HG03460 (cell line): Measurements from ENCODE around the gene GUCD1.

Experiments
- ATAC-seq: cut with Tn5 transposase; IDR thresholded peaks from one replicate; pipeline ENCODE4 v1.9.1; 2021; ENCODE audit not compliant: unreplicated experiment

Gene GUCD1

GRCh38 chr22:24590596-24591173 lies 35.7 kb upstream of the GUCD1 start:
- ATAC-seq: no peak

DNA sequence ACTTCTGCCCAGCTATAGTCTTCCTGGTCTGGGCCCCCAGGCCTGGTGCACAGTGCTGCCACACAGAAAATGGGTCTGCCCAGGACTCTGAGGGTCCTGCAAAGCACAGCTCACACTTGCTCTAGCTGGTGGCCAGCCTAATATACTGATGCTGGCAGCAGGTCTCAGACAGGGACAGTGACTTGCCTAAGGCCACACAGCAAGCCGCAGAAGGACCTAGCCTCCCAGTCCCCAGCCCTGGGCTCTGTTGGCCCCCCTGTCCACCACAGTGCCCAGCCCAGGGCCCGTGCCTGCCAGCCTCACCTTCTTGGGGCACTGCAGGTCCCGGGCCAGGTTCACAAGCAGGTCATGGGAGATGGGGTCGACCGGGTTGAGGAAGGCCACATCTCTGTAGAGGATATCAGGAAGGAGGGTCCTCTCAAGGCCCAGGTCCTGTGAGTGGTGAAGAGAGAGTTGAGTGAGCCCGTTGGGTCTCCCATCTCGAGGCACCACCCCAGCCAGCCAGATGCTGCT lies 34.6 kb upstream of the GUCD1 start:
- no peak for ATAC-seq

DNA sequence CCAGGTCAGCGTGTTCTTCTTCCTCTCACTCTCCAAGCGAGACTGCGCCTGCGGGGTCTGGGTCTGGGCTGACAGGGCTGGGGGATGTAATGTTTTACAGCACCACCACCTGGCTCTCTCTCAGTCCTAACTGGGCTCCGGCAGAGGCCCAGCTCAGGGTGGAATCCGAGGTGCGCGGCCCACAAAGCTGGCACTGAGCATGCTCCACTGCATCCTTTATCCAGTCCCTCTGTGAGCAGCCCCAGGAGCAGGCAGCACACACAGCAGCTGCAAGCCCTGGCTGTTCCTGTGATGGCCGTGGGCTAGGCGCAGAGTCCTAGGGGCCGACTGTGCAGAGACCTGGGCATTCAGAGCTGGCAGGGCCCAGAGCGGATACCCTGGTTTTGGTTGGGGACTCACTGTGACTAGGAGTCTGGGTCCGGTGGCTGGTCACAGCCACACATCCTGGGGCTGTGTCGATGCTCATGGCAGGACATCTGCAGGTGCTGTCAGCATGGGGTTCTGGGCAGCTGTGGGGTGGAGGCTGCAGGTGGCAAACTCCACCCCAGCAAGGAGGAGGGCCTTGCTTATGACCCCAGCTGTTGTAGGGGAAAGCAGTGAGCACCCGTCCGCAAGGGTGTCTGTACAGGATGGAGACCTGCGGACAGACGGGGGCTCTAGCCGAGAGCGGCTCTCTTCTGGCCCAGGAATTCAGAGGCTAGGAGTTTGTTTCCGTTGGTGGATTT lies 34.0 kb upstream of the GUCD1 start:
- ATAC-seq: no peak

DNA sequence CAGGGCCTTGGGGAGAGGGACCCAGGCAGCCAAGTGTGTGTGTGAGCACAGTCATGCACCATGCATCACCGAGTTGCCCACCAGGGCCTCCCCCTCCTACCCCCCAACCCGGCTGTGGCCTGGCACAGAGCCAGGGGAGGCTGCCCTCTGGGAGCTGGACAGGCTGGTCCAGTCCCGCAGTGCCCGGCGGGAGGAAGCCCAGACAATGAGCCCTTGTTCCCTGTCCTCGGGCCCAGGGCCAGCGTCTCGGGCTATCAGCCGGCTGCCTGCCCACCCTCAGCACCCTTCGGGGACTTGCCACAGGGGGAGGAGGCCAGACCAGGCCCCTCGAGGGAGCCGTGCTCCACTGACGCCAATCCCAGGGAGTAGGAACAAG lies 33.4 kb upstream of the GUCD1 start:
- ATAC-seq: no peak

GRCh38 chr22:24587948-24588347 lies 33.0 kb upstream of the GUCD1 start:
- no peak for ATAC-seq

DNA sequence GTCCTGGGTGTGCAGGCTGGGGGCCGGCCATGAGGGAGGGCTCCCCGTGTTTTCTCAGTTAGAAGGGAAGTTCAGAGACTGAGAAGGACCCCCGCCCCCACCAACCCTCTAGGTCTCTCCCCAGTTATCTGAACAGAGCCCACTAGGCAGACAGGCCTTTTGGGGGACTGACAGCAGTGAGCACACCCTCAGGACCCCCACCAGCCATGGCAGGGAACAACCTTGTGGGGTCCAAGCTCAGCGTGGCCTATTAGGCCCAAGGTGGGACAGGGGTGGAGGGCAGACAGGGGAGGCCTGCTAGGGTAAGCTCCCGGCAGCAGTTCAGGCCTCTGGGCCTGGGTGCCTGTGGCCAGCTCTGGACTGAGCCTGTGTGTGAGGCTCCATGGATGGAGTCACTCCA lies 32.3 kb upstream of the GUCD1 start:
- ATAC-seq: no peak

DNA sequence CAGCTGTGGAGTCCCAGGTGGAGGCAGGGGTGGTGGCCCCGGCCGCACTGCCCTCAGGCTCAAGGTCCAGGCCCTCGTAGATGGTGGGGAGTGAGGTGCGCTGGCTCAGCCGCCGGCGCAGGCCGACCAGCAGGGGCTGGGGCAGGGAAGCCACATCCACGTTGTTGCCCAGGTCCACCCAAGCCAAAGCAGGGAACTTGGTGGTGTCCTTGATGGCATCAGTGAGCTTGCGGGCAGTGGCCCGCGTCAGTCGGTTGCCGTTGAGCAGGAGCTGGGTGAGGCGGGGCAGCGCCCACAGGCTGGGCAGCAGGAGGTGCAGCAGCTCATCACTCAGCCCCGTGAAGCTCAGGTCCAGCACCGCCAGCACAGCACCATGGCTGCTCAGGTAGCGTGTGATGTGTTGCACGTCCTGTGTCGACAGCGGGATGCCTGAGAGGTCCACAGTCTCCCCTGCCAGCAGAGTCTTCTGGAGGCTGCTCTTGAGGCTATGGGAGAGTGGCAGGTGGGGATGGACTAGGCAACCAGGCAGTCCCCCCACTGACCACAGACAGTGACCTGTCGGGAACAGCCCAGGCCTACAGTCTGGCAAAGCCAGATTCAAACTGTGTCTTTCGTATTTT lies 31.1 kb upstream of the GUCD1 start:
- ATAC-seq: no peak

DNA sequence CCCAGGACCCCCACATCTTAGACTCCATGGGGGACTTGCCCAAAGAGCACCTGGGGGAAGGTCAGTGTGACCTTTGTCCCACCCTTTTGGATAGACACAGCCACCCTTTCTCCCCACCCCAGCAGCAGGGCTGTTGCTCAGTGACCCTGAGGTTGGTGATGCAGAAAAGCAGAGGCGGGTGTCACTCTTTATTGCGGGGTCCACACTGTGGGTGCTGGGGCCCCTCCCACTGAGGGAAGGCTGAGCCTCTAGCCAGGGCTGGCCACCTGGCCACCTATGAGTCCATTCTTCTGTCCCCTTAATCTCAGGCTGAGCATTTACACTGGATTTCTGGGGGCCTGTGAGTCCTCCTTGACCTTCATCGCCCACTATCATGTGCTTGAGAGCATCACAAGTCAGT lies 30.5 kb upstream of the GUCD1 start:
- no peak for ATAC-seq

GRCh38 chr22:24584871-24585411 lies 30.0 kb upstream of the GUCD1 start:
- ATAC-seq: no peak

DNA sequence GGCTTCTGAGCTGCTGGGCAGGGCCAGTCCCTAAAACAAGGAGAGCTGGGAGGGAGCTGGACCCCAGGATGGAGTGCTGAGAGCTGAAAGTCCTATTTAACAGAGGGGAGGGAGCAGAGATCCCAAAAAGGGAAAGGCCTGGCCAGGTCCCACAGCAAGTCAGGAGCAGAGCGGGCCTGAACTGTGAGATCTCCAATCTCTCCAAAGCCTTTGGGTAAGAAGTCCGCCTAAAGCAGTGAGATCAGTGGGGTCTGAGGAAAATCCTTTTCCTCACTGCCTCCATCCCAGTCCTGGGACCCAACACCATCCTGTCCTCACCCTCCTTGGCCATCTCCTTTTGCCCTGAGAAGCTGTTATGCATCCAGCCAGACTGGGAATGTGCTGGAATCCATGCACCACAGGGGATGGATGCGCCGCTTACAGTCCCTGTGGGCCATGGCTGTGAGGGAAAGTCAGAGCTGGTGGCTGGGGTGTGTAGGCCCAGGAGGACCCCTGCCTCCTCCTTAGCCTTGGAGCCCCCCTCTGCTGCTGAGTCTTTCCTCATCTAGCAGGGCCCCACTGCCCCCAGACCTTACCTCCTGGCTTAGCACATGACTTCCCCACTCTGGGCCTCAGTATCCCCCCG lies 29.3 kb upstream of the GUCD1 start:
- no peak for ATAC-seq

DNA sequence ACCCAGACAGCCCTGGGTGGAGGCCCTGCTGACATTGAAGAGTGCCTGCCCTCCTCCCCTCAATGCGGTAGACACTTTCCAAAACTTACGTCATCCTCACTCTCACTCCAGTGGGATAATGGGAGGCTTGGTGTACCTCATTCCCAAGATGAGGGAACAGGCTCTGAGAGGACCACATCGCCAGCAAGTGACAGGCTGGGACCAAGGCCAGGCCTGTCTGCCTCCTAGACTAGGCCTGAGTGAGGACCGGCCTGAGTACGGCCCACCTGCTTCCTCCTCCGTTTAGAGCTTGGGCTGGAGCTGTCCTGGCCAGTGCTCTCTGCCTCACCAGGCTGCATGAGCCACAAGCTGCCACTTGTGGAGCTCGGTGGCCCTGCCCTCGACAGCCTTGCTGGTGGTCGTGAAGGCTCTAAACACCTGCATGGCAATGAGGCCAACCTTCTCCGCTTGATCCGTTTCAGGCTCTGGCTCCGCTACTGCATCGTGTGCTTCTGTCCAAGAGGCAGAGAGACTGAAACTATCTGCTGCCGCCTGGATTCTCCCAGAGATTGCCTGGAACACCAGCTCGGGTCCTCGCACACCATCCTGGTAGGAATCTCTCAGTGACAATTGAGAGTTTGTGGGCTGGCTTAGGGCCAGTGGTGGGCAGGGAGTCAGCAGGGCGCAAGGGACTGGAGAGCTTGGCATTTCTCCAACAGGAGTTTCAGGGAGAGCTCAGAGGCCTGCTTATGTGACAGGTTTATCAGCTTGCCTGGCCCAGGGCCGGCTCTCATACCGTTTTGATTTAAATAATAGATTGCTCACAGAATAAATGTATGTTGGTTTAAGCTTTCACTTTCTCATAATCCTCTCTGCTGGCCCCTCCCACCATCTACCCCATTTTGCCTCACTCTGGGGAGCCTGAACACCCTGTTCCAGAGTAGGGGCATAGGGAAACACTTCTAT lies 28.6 kb upstream of the GUCD1 start:
- no peak for ATAC-seq

- ATAC-seq: no peak
Measured at GRCh38 chr22:24582056-24582814, 27.3 kb upstream of the GUCD1 start.

DNA sequence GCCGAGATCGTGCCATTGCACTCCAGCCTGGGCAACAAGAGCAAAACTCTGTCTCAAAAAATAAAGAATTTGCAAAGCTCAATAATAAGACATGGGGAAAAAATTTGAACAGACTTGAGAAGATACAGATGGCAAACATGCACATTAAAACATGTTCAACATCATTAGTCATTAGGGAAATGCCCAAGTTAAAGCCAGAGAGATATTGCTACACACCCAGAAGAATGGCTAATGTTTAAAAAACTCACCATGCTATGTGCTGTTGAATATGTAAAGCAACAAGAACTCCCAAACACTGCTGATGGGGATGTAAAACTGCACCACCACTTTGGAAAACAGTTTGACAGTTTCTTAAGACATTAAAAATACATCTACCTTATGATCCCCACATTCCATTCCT lies 25.3 kb upstream of the GUCD1 start:
- ATAC-seq: no peak

DNA sequence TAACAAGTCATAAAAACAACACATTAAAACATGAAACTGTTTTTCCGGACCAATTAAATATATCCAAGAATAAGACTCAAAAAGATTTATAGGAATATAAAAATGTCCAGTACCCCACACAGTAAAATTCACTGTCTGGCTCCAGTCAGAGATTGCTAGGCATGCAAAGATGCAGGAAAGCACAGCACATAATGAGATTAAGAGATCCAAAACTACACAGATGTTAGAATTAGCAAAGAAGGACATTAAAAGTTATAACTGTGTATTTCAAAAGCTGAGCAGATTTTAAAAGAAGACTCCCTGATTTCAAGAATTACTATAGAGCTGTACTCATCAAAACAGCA lies 24.3 kb upstream of the GUCD1 start:
- ATAC-seq: no peak

DNA sequence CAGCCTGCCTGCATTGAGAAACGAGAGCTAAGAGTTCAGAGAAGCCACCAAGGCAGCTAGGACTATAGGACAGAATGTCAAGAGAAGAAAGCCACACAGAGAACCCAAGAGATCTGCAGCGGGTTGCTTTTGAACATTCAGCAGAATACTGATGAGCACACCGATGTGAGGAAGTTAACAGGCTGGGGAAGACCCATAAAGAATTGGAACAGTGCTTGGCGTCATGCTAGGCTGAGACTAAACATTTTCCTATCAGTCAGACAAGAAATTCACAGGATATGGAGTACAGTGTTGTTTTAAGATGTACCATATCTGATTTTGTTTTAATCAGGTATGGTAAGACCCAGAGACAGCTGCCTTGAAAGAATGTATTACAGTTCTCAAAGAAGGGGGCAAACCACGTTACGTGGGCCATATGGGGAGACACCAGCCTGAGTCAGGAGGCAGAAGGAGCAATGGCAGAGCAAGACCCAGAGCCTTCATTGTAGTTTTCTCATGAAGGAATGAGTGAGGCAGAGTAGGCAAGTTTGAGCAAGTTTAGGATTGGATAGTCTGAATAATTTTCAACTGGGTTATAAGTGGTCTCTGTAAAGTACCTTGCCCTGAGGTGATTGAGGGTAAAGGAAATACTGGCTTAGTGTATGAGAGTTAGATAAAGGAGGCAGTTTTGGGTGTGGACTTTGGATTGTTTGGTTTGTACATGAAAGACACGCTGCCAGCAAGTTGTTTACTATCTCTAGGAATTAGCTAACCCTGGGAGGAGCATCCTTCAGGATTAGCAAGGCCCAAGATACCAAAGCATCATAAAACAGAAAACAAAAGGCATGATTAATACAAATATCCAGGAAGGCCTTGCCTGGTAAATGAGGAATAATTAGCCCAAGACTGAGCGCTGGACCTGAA lies 23.7 kb upstream of the GUCD1 start:
- no peak for ATAC-seq

- no peak for ATAC-seq
Measured at GRCh38 chr22:24576778-24577177, 21.8 kb upstream of the GUCD1 start.

DNA sequence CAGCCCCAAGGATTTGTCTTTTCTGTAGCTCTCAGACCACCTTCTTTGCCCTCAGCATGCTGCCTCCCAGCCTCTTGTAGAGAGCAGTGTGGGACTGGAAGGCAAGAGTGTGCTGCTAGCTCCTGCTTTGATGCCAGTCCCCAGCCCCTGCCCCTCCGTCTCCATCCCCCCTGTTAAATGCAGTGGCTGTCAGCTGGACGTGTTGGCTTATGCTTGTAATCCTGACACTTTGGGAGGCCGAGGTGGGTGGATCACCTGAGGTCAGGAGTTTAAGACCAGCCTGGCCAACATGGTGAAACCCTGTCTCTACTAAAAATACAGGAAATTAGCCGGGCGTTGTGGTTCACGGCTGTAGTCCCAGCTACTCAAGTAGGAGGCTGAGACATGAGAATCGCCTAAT lies 16.3 kb upstream of the GUCD1 start:
- ATAC-seq: no peak

DNA sequence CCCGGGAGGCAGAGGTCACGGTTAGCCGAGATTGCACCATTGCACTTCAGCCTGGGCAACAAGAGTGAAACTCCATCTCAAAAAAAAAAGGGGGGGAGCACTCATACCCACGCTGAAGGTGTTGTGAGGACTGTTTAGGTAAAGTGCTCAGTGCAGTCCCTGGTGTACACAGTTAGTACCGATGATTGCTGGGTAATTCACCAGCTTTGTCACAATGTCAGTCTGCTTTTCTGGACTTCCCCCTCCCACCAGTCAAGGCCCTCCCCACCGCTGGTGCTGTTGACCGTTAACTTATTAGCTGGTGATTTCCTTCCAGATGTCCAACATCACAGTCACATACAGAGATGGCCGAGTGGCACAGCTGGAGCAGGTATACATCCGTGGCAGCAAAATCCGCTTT lies 12.7 kb upstream of the GUCD1 start:
- no peak for ATAC-seq

DNA sequence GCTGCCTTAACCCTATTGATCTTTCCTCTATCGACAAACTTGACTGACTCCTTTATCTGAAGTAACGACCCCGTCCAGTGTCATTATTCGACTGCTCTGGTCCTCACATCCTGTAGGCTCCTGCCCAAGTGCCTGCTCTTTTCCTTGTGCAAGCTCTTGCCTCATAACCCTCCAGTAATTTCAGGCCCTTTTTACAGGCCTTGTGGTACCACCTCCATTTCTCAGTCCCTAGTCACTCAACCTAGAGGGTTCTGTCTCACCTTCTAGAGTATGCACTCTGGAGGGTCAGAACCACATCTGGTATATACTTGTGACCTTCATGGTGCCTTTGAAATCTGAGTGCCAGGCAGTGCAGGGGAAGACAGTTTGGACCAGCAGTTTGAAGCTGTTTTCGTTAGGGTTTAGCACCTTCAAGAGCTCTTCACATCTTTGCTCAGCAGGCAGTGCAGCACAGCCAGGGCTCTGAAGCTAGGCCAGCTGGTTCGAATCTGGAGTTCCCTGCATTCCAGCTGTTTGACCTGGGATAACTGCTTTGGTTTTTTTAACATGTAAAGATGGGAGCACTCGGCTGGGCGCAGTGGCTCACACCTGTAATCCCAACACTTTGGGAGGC lies 12.1 kb upstream of the GUCD1 start:
- no peak for ATAC-seq
